GM12878 (cell line): ENCODE data around the gene IL1RAPL1. TPM values are rescaled to one million over a fixed set of nuclear protein-coding genes. Genes with fewer than 3 reads are reported as not detected.

Source experiments
- ATF2 ChIP-seq: IDR thresholded peaks from 2 replicates; pipeline ENCODE4 v1.6.1; 2012; ENCODE audit warnings: low read length, inconsistent platforms
- EED ChIP-seq: sonication (generic); IDR thresholded peaks from 2 replicates; pipeline ENCODE4 v1.6.1; 2016; ENCODE audit warnings: antibody characterized with exemption, low read depth
- HDGF ChIP-seq: fragments of 450-650 bp; IDR thresholded peaks from 2 replicates; pipeline ENCODE4 v1.6.1; 2016; ENCODE audit warnings: antibody characterized with exemption
- IRF5 ChIP-seq: fragments of 450-650 bp; IDR thresholded peaks from 2 replicates; pipeline ENCODE4 v1.6.1; 2017; ENCODE audit warnings: borderline replicate concordance
- KLF5 ChIP-seq: fragments of 450-650 bp; IDR thresholded peaks from 2 replicates; pipeline ENCODE4 v1.6.1; 2014; ENCODE audit warnings: mild to moderate bottlenecking; ENCODE audit not compliant: partially characterized antibody
- NBN ChIP-seq: fragments of 450-650 bp; IDR thresholded peaks from 2 replicates; pipeline ENCODE4 v1.6.1; 2016
- NFXL1 ChIP-seq: fragments of 450-650 bp; IDR thresholded peaks from 2 replicates; pipeline ENCODE4 v1.6.1; 2017; ENCODE audit warnings: antibody characterized with exemption, mild to moderate bottlenecking, borderline replicate concordance
- RBBP5 ChIP-seq: fragments of 200-600 bp; sonication (generic); conservative IDR thresholded peaks from 2 replicates; pipeline ENCODE4 v1.6.1; 2016
- RFX5 ChIP-seq: IDR thresholded peaks from 2 replicates; pipeline ENCODE4 v1.6.1; 2011; ENCODE audit warnings: low read depth, low read length, improper control_type of control experiment
- SUZ12 ChIP-seq: fragments of 200-600 bp; sonication (generic); IDR thresholded peaks from one replicate; pipeline ENCODE4 v1.6.1; 2018; ENCODE audit warnings: antibody characterized with exemption, mild to moderate bottlenecking; ENCODE audit not compliant: unreplicated experiment
- TAF1 ChIP-seq: IDR thresholded peaks from 2 replicates; pipeline ENCODE4 v1.6.1; 2011; ENCODE audit warnings: mild to moderate bottlenecking, low read depth, low read length, borderline replicate concordance
- ZNF687 ChIP-seq: fragments of 450-650 bp; IDR thresholded peaks from 2 replicates; pipeline ENCODE4 v1.6.1; 2017; ENCODE audit warnings: mild to moderate bottlenecking, moderate library complexity
- polyA plus RNA-seq, 11 experiments: library from polyadenylated mRNA; depleted of rRNA in 4 of 11; unstranded in 6 of 11; stranded (reverse) in 5 of 11; fragments of >200 nt; fragmentation: Nextera tagmentation in 4 of 11; fragmentation: Illumina TruSeq in 1 of 11; extraction: Ambion mirVana in 4 of 11; extraction: Trizol in 1 of 11; gene quantifications; 1 replicate in 1 of 11; 2 replicates in 10 of 11; pipeline versions ENCODE4 v1.2.1 to v1.2.3, GENCODE V29; 2011 to 2016; ENCODE audit warnings: inconsistent platforms in 2 of 11, missing spikeins in 2 of 11, low read depth in 1 of 11
- total RNA-seq, 4 experiments: library from RNA; depleted of rRNA in 3 of 4; stranded (reverse); fragments of >200 nt in 3 of 4; fragmentation: Illumina TruSeq in 1 of 4; extraction: Trizol in 1 of 4; gene quantifications; 2 replicates each; pipeline versions ENCODE4 v1.2.1 to v1.2.3, GENCODE V29; 2013 to 2021

IL1RAPL1 gene
- total and polyA plus RNA-seq, 10 of the 15 experiments (the other 5 are each of a cell fraction or from before 2014, with no cell fraction given): not detected

GRCh38 chrX:28910487-28910886 lies 323.2 kb downstream of the IL1RAPL1 start (continued):
- TF ChIP-seq ZNF687: no peak
- TF ChIP-seq EED: no peak
- no peak for TF ChIP-seq SUZ12
- TF ChIP-seq IRF5: no peak
- no peak for TF ChIP-seq HDGF
- no peak for TF ChIP-seq RFX5
- no peak for TF ChIP-seq NFXL1
- no peak for TF ChIP-seq TAF1
- no peak for TF ChIP-seq NBN
- no peak for TF ChIP-seq ATF2
- TF ChIP-seq KLF5: no peak
- TF ChIP-seq RBBP5: no peak
